ENCODE data around the gene ZNF423.

The ZNF423 gene

GRCh38 chr16:49599704-49600103, 256.2 kb downstream of the ZNF423 start:
- DNase-seq (ENCODE audit: low read depth), result no peak

GRCh38 chr16:49599281-49599680, 256.6 kb downstream of the ZNF423 start:
- DNase-seq (ENCODE audit: low read depth), result no peak

- no peak for DNase-seq (ENCODE audit: low read depth)
Measured at GRCh38 chr16:49598383-49599170, 257.3 kb downstream of the ZNF423 start.

GRCh38 chr16:49597796-49598195, 258.1 kb downstream of the ZNF423 start:
- no peak for DNase-seq (ENCODE audit: low read depth)

- DNase-seq (ENCODE audit: low read depth), result no peak
Measured at GRCh38 chr16:49596648-49597291, 259.1 kb downstream of the ZNF423 start.

- DNase-seq (ENCODE audit: low read depth), result no peak
Measured at GRCh38 chr16:49596068-49596467, 259.8 kb downstream of the ZNF423 start.

GRCh38 chr16:49594685-49595498, 261.0 kb downstream of the ZNF423 start:
- no peak for DNase-seq (ENCODE audit: low read depth)

- DNase-seq (ENCODE audit: low read depth), result no peak
Measured at GRCh38 chr16:49594153-49594552, 261.8 kb downstream of the ZNF423 start.

- no peak for DNase-seq (ENCODE audit: low read depth)
Measured at GRCh38 chr16:49593424-49594040, 262.4 kb downstream of the ZNF423 start.

- no peak for DNase-seq (ENCODE audit: low read depth)
Measured at GRCh38 chr16:49592546-49593423, 263.1 kb downstream of the ZNF423 start.

GRCh38 chr16:49590166-49590871, 265.6 kb downstream of the ZNF423 start:
- DNase-seq (ENCODE audit: low read depth), result no peak

- no peak for DNase-seq (ENCODE audit: low read depth)
Measured at GRCh38 chr16:49589544-49590031, 266.3 kb downstream of the ZNF423 start.

- no peak for DNase-seq (ENCODE audit: low read depth)
Measured at GRCh38 chr16:49588729-49589384, 267.1 kb downstream of the ZNF423 start.

- no peak for DNase-seq (ENCODE audit: low read depth)
Measured at GRCh38 chr16:49588026-49588425, 267.9 kb downstream of the ZNF423 start.

GRCh38 chr16:49587511-49587910, 268.4 kb downstream of the ZNF423 start:
- no peak for DNase-seq (ENCODE audit: low read depth)

- no peak for DNase-seq (ENCODE audit: low read depth)
Measured at GRCh38 chr16:49586466-49587450, 269.2 kb downstream of the ZNF423 start.

GRCh38 chr16:49585143-49585832, 270.6 kb downstream of the ZNF423 start:
- DNase-seq (ENCODE audit: low read depth), result no peak

GRCh38 chr16:49583911-49584310, 272.0 kb downstream of the ZNF423 start:
- DNase-seq (ENCODE audit: low read depth), result no peak
